SK-N-SH (cell line): ENCODE data around the gene PEDS1. TPM values are rescaled to one million over a fixed set of nuclear protein-coding genes. Genes with fewer than 3 reads are reported as not detected.

ENCODE experiments used
- CTCF ChIA-PET: fragments of 300-600, 350-600 bp; formaldehyde crosslinking; extraction: SDS; loops from one replicate; lab custom pipeline; 2021; lab: Yijun Ruan, JAX
- POLR2A ChIA-PET: fragments of 350-600 bp; sonication (Branson Sonifier 250); formaldehyde crosslinking; extraction: SDS; loops from one replicate; lab custom pipeline; 2020; ENCODE audit warnings: antibody characterized with exemption, inconsistent platforms; lab: Yijun Ruan, JAX
- DNase-seq: peaks from one replicate; pipeline ENCODE4 v3.0.0; 2012
- H2AFZ ChIP-seq: fragments of 200-600 bp; sonication (generic); 2 replicates; pipeline ENCODE4 v1.8.1; 2016; ENCODE audit warnings: antibody characterized with exemption, mild to moderate bottlenecking, low read depth
- H3F3A ChIP-seq: fragments of 200-600 bp; sonication (generic); replicated peaks from 2 replicates; pipeline ENCODE3; 2016; ENCODE audit warnings: antibody characterized with exemption, mild to moderate bottlenecking; ENCODE audit not compliant: insufficient read depth
- H3K27ac ChIP-seq, 2 experiments: fragments of 200-500 bp in 1 of 2; fragments of 200-600 bp in 1 of 2; sonication (Bioruptor generic) in 1 of 2; sonication (generic), shearing (Covaris generic) in 1 of 2; 2 replicates each; pipeline versions ENCODE4 v1.5.1 to v1.6.1; 2014 to 2016; ENCODE audit warnings: low read depth in 2 of 2, inconsistent platforms in 1 of 2, low read length in 1 of 2, mild to moderate bottlenecking in 1 of 2, mixed read lengths in 1 of 2
- H3K27me3 ChIP-seq: fragments of 200-600 bp; sonication (generic), shearing (Covaris generic); 2 replicates; pipeline ENCODE4 v1.6.1; 2016; ENCODE audit warnings: mixed run types; ENCODE audit not compliant: insufficient read depth
- H3K36me3 ChIP-seq, 2 experiments: fragments of 200-500 bp in 1 of 2; fragments of 200-600 bp in 1 of 2; sonication (Bioruptor generic) in 1 of 2; sonication (generic) in 1 of 2; replicated peaks in 1 of 2; 2 replicates each; pipeline versions ENCODE3 to v1.5.1; 2014 to 2016; ENCODE audit warnings: low read length in 1 of 2, mild to moderate bottlenecking in 1 of 2; ENCODE audit not compliant: insufficient read depth in 2 of 2, control insufficient read depth in 1 of 2
- H3K4me1 ChIP-seq, 2 experiments: fragments of 200-500 bp in 1 of 2; fragments of 200-600 bp in 1 of 2; sonication (Bioruptor generic) in 1 of 2; sonication (generic), shearing (Covaris generic) in 1 of 2; 2 replicates each; pipeline versions ENCODE4 v1.5.1 to v1.6.1; 2014 to 2016; ENCODE audit warnings: low read depth in 1 of 2, low read length in 1 of 2, mixed run types in 1 of 2; ENCODE audit not compliant: insufficient read depth in 2 of 2, control insufficient read depth in 1 of 2
- H3K4me2 ChIP-seq: fragments of 200-600 bp; sonication (generic), shearing (Covaris generic); 2 replicates; pipeline ENCODE4 v1.6.1; 2017; ENCODE audit warnings: mixed run types
- H3K4me3 ChIP-seq, 2 experiments: fragments of 200-500 bp in 1 of 2; fragments of 200-600 bp in 1 of 2; sonication (Bioruptor generic) in 1 of 2; sonication (generic), shearing (Covaris generic) in 1 of 2; 2 replicates each; pipeline versions ENCODE4 v1.5.1 to v1.8.1; 2014 to 2016; ENCODE audit warnings: low read depth in 2 of 2, inconsistent platforms in 1 of 2, low read length in 1 of 2, mild to moderate bottlenecking in 1 of 2, mixed read lengths in 1 of 2, moderate library complexity in 1 of 2
- H3K79me2 ChIP-seq: fragments of 200-600 bp; sonication (generic); 2 replicates; pipeline ENCODE4 v1.8.1; 2017; ENCODE audit warnings: mild to moderate bottlenecking; ENCODE audit not compliant: insufficient read depth
- H3K9ac ChIP-seq: fragments of 200-600 bp; sonication (generic); 2 replicates; pipeline ENCODE4 v1.6.1; 2017; ENCODE audit warnings: mixed run types
- H3K9me2 ChIP-seq: fragments of 200-600 bp; sonication (generic); 2 replicates; pipeline ENCODE4 v1.6.1; 2017; ENCODE audit warnings: mixed run types
- H3K9me3 ChIP-seq: fragments of 200-600 bp; sonication (generic); 2 replicates; pipeline ENCODE4 v1.6.1; 2017; ENCODE audit warnings: mixed run types, mild to moderate bottlenecking, moderate library complexity
- H4K20me1 ChIP-seq: fragments of 200-600 bp; sonication (generic); 2 replicates; pipeline ENCODE4 v1.6.1; 2017; ENCODE audit warnings: mild to moderate bottlenecking, mixed run types; ENCODE audit not compliant: insufficient read depth
- CHD2 ChIP-seq: fragments of 150-350 bp; IDR thresholded peaks from 2 replicates; pipeline ENCODE4 v1.6.1; 2018; ENCODE audit warnings: low read length; ENCODE audit not compliant: partially characterized antibody
- ELF1 ChIP-seq: IDR thresholded peaks from 2 replicates; pipeline ENCODE4 v1.4.0; 2012
- EP300 ChIP-seq, 2 experiments: IDR thresholded peaks; 2 replicates each; pipeline versions ENCODE4 v1.4.0 to v1.6.1; 2012; ENCODE audit warnings: borderline replicate concordance in 1 of 2, low read depth in 1 of 2, low read length in 1 of 2
- GATA2 ChIP-seq: sonication (generic); formaldehyde crosslinking; IDR thresholded peaks from 2 replicates; pipeline ENCODE4 v1.5.0; 2020; ENCODE audit warnings: mild to moderate bottlenecking, missing genetic modification reagents
- MEF2A ChIP-seq: IDR thresholded peaks from 2 replicates; pipeline ENCODE4 v1.4.0; 2012; ENCODE audit warnings: low read depth, borderline replicate concordance
- MXI1 ChIP-seq: IDR thresholded peaks from 2 replicates; pipeline ENCODE4 v1.6.1; 2012; ENCODE audit warnings: mild to moderate bottlenecking, low read depth, low read length, improper control_type of control experiment
- NFIC ChIP-seq: IDR thresholded peaks from 2 replicates; pipeline ENCODE4 v1.4.0; 2012; ENCODE audit warnings: borderline replicate concordance
- PBX3 ChIP-seq: IDR thresholded peaks from 2 replicates; pipeline ENCODE4; 2012
- POLR2AphosphoS5 ChIP-seq: IDR thresholded peaks from 2 replicates; pipeline ENCODE4 v1.6.1; 2012; ENCODE audit warnings: low read depth, low read length
- RAD21 ChIP-seq: IDR thresholded peaks from 2 replicates; pipeline ENCODE4 v1.6.1; 2012; ENCODE audit warnings: mild to moderate bottlenecking, low read length
- SMC3 ChIP-seq: IDR thresholded peaks from 2 replicates; pipeline ENCODE4 v1.6.1; 2012; ENCODE audit warnings: low read depth, low read length, improper control_type of control experiment
- TAF1 ChIP-seq: IDR thresholded peaks from 2 replicates; pipeline ENCODE4 v1.6.1; 2012; ENCODE audit warnings: low read depth, mild to moderate bottlenecking, low read length, moderate library complexity, borderline replicate concordance
- TCF12 ChIP-seq: IDR thresholded peaks from 2 replicates; pipeline ENCODE4 v1.4.0; 2012
- WGBS: methylation state at CpG from one replicate; pipeline ENCODE4 v1.1.6; 2017; ENCODE audit warnings: low lambda C conversion rate; 5-methylcytosine and 5-hydroxymethylcytosine counted together
- polyA plus RNA-seq, 3 experiments: library from polyadenylated mRNA; depleted of rRNA; stranded (reverse); fragments of >200 nt; gene quantifications; 2 replicates each; pipeline ENCODE4 v1.2.3, GENCODE V29; 2012
- TF ChIP-seq, protein P1 (sequence below): fragments of 150-350 bp; IDR thresholded peaks from 2 replicates; pipeline ENCODE4 v1.6.1; 2016; ENCODE audit warnings: mild to moderate bottlenecking, low read depth, low read length

Gene PEDS1
- polyA plus RNA-seq, 1 of the 3 experiments (the other 2 are of a cell fraction), result 18.3 TPM

DNA sequence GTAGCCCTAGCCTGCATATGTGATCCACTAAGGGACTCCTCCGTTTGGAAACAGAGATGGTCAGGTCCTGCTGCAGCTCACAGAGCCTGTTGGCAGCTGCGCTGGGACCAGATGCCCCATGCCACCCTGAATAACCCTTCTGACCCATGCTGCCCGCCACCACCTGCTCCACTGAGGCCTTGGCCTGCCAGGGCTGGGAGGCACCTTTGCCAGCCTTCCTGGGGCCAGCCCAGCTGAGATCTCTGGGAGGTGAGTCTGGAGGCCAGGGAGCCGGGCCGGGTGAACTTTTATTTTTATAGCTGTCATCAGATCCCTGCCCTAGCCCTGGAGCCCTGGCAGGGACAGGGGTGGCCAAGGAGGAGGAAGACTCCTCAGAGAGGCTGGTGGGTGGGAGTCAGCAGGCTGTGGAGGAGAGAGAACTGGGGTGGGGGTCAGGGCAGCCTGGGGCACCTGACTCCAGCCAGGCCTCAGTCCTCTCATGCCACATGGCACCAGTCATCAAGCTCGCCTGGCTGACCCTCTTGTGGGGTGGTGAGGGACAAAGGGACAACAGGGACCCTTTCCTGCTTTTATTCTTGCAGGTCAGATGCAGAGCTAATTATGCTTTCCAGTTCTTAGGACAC, 47.1 kb upstream of the PEDS1 start:
- POLR2A ChIA-PET, result no interaction called here
- no peaks in the 10 kb centered on the region for H3F3A ChIP-seq
- H3K4me2 ChIP-seq, result no peak overlapping the region
- no peaks in the 10 kb centered on the region for H3K79me2 ChIP-seq
- no peaks in the 10 kb centered on the region for H3K27me3 ChIP-seq
- CTCF ChIA-PET, result interaction anchor here (0.9 to 2.1 kb wide), 4 partner anchors 9 to 262 kb away, joined by 3 to 10 read pairs (median 4); partner anchors contain the start of gene CEBPB
- H3K4me3 ChIP-seq, result no peak overlapping the region
- no peaks in the 10 kb centered on the region for H3K9me3 ChIP-seq
- WGBS, result 62% methylated on average over 2 of the region's 6 CpGs
- no peaks in the 10 kb centered on the region for H3K4me1 ChIP-seq
- TF ChIP-seq POLR2AphosphoS5 (no peak), MXI1 (no peak), MEF2A (no peak), PBX3 (no peak), NFIC (no peak), GATA2 (CRISPR knock-in tag) (no peak), CHD2 (no peak)
- no peak overlapping the region for H3K9ac ChIP-seq
- no peaks in the 10 kb centered on the region for H3K9me2 ChIP-seq
- no peak overlapping the region for H2AFZ ChIP-seq
- 0 out of 2 replicates have a peak, but pooled peaks cover under 1% of the 10 kb centered on the region for H4K20me1 ChIP-seq
- no peak for DNase-seq
- peaks cover 0 to 3% of the 10 kb centered on the region in 2 experiments for H3K36me3 ChIP-seq
- no peak overlapping the region for H3K27ac ChIP-seq

DNA sequence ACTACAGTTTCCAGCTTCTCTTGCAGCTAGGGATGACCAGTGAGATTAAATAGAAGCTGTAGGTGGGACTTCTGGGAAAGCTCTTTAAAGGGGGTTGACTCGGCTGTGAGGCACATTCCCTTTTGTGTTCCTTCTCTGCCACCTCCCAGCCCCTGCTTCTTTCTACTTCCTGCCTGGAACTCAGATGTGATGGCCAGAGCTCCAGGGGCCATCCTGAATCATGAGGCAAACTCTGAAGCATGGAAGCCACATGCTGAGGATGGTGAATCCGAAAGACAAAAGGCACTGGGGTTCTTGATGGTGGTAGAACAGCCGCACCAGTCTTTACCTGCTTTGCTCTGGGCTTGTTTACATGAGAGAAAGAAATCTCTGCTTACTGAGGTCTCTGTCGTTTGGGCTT, 46.2 kb upstream of the PEDS1 start:
- no peaks in the 10 kb centered on the region for H3K27me3 ChIP-seq

More for the DNA sequence above, 46.2 kb upstream of the PEDS1 start:
- no peaks in the 10 kb centered on the region for H3K9me3 ChIP-seq
- 85% methylated on average over 4 of the region's 4 CpGs for WGBS
- DNase-seq, result no peak
- no peaks in the 10 kb centered on the region for H3K9me2 ChIP-seq
- TF ChIP-seq CHD2 (no peak), TCF12 (no peak), TAF1 (no peak), MEF2A (no peak), NFIC (no peak), EP300 (IDR thresholded peaks at IDR 0.05; ENCODE audit: borderline replicate concordance in 1 of 2, low read depth in 1 of 2, low read length in 1 of 2) (no peak), PBX3 (no peak), ELF1 (no peak), RAD21 (no peak), SMC3 (no peak)
- TF ChIP-seq, protein P1, sequence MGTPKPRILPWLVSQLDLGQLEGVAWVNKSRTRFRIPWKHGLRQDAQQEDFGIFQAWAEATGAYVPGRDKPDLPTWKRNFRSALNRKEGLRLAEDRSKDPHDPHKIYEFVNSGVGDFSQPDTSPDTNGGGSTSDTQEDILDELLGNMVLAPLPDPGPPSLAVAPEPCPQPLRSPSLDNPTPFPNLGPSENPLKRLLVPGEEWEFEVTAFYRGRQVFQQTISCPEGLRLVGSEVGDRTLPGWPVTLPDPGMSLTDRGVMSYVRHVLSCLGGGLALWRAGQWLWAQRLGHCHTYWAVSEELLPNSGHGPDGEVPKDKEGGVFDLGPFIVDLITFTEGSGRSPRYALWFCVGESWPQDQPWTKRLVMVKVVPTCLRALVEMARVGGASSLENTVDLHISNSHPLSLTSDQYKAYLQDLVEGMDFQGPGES, result no peak
- peaks cover 3% of the 10 kb centered on the region; the same call in 1 of the 2 replicates for H3K79me2 ChIP-seq
- H3K9ac ChIP-seq, result no peak overlapping the region
- ChIA-PET POLR2A (no interaction called here), CTCF (interaction anchor here (1.2 to 2.1 kb wide), 4 partner anchors 8 to 180 kb away, joined by 3 to 10 read pairs (median 4); partner anchors contain the start of gene CEBPB)
- peaks cover 0 to 3% of the 10 kb centered on the region in 2 experiments for H3K36me3 ChIP-seq
- peaks cover 10% of the 10 kb centered on the region; the same call in 1 of the 2 replicates for H4K20me1 ChIP-seq
- no peaks in the 10 kb centered on the region for H3F3A ChIP-seq
- no peaks in the 10 kb centered on the region for H3K4me1 ChIP-seq
- H3K4me2 ChIP-seq, result no peak overlapping the region
- no peak overlapping the region for H3K4me3 ChIP-seq
- H2AFZ ChIP-seq, result no peak overlapping the region
- H3K27ac ChIP-seq, result no peak overlapping the region
